ENCODE data around the gene CELSR2. TPM values are rescaled to one million over a fixed set of nuclear protein-coding genes. Genes with fewer than 3 reads are reported as not detected.

The CELSR2 gene, protein sequence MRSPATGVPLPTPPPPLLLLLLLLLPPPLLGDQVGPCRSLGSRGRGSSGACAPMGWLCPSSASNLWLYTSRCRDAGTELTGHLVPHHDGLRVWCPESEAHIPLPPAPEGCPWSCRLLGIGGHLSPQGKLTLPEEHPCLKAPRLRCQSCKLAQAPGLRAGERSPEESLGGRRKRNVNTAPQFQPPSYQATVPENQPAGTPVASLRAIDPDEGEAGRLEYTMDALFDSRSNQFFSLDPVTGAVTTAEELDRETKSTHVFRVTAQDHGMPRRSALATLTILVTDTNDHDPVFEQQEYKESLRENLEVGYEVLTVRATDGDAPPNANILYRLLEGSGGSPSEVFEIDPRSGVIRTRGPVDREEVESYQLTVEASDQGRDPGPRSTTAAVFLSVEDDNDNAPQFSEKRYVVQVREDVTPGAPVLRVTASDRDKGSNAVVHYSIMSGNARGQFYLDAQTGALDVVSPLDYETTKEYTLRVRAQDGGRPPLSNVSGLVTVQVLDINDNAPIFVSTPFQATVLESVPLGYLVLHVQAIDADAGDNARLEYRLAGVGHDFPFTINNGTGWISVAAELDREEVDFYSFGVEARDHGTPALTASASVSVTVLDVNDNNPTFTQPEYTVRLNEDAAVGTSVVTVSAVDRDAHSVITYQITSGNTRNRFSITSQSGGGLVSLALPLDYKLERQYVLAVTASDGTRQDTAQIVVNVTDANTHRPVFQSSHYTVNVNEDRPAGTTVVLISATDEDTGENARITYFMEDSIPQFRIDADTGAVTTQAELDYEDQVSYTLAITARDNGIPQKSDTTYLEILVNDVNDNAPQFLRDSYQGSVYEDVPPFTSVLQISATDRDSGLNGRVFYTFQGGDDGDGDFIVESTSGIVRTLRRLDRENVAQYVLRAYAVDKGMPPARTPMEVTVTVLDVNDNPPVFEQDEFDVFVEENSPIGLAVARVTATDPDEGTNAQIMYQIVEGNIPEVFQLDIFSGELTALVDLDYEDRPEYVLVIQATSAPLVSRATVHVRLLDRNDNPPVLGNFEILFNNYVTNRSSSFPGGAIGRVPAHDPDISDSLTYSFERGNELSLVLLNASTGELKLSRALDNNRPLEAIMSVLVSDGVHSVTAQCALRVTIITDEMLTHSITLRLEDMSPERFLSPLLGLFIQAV (N-terminal part only)
- total RNA-seq (2022; extraction: Qiagen RNA extraction), result 3.8 to 5.8 TPM (median 5.6 TPM) in 5 replicates

GRCh38 chr1:109248797-109249629 is at the start of gene CELSR2:
TSS of gene CELSR2 (plus strand) at chr1:109249539. CDS start at chr1:109250080, 541 bp downstream.

GRCh38 chr1:109213824-109214693 is 35.3 kb upstream of the CELSR2 start, which contains the start of gene SARS1:
TSS of gene SARS1 (plus strand) at chr1:109213918. CDS start at chr1:109213993, 75 bp downstream.

GRCh38 chr1:109282952-109283747 is 33.8 kb downstream of the CELSR2 start, which contains the start of gene PSRC1:
TSS of gene PSRC1 (minus strand) at chr1:109283145.

DNA sequence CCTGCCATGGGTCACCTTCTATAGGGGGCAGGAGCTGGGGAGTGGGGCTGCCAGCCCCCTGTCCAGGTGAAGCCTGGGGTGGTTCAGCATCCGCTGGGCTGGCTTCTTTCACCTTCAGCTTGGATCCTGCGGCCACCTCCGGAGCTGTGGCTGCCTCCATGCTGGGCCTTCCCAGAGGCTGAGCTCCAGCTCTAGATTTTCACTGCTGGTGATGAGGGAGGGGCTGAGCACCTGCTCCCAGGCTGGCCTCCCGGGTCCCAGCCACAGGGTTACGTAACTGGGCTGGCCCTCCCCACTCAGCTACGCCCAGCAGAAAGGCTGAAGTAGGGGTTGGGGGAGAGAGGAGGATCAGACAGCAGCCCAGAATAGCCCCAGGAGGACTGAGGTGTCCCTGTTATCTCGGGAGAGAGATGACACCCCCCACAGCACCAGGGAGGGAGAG is 57.5 kb downstream of the CELSR2 start, which contains the start of gene MYBPHL:
Gene MYBPHL (minus strand): TSS at position 180 of the 442 bp plus-strand sequence. CDS start 20 bp downstream, at position 160.

Other genes with a start within 250 kb of the CELSR2 start
- gene WDR47, start 207.4 kb upstream of the CELSR2 start, total RNA-seq (2022; extraction: Qiagen RNA extraction), result 6.0 to 8.4 TPM (median 7.6 TPM) in 5 replicates
- gene TAF13, start 173.5 kb upstream of the CELSR2 start, total RNA-seq (2022; extraction: Qiagen RNA extraction), result 23.6 to 41.4 TPM (median 29.0 TPM) in 5 replicates
- 8.2 to 9.6 TPM (median 8.7 TPM) in 5 replicates for gene TMEM167B, start 158.8 kb upstream of the CELSR2 start, total RNA-seq (2022; extraction: Qiagen RNA extraction)
- gene ELAPOR1, start 135.4 kb upstream of the CELSR2 start, total RNA-seq (2022; extraction: Qiagen RNA extraction), result 0.39 to 0.91 TPM (median 0.64 TPM) in 5 replicates
- gene SARS1, start 35.6 kb upstream of the CELSR2 start, total RNA-seq (2022; extraction: Qiagen RNA extraction), result 90.1 to 111 TPM (median 98.3 TPM) in 5 replicates
- gene PSRC1, start 33.6 kb downstream of the CELSR2 start, total RNA-seq (2022; extraction: Qiagen RNA extraction), result 18.1 to 27.7 TPM (median 25.9 TPM) in 5 replicates
- gene MYBPHL, start 57.5 kb downstream of the CELSR2 start, total RNA-seq (2022; extraction: Qiagen RNA extraction), result 0.37 TPM in 1 of 5 replicates, not detected in the others
- 3.1 to 4.5 TPM (median 3.3 TPM) in 5 replicates for gene SORT1, start 148.4 kb downstream of the CELSR2 start, total RNA-seq (2022; extraction: Qiagen RNA extraction)
- gene PSMA5, start 176.9 kb downstream of the CELSR2 start, total RNA-seq (2022; extraction: Qiagen RNA extraction), result 101 to 118 TPM (median 107 TPM) in 5 replicates
- 0.09 to 0.23 TPM (median 0.14 TPM) in 5 replicates for gene SYPL2, start 217.0 kb downstream of the CELSR2 start, total RNA-seq (2022; extraction: Qiagen RNA extraction)
- gene ATXN7L2, start 234.4 kb downstream of the CELSR2 start, total RNA-seq (2022; extraction: Qiagen RNA extraction), result 1.8 to 3.4 TPM (median 2.3 TPM) in 5 replicates
- 3.8 to 5.8 TPM (median 4.6 TPM) in 5 replicates for gene CYB561D1, start 244.6 kb downstream of the CELSR2 start, total RNA-seq (2022; extraction: Qiagen RNA extraction)

Data from A549 treated with CORT108297 at 1 μM for 4 hours (cell line).